C4-2B (cell line): ENCODE measurements around the gene PHLDA3.
A peak's percentile ranks its signal among the peaks of the same experiment; 100 is the strongest.

Experiments
- H3K27ac ChIP-seq: fragments of 450-650 bp; 2 replicates; pipeline ENCODE4 v1.5.1; 2017
- ZFX ChIP-seq: fragments of 450-650 bp; IDR thresholded peaks from 2 replicates; pipeline ENCODE4 v1.6.1; 2017
- TF ChIP-seq, protein P1 (sequence below): fragments of 450-650 bp; conservative IDR thresholded peaks from 2 replicates; pipeline ENCODE4 v1.5.1; 2017; ENCODE audit warnings: mild to moderate bottlenecking

PHLDA3 gene

DNA sequence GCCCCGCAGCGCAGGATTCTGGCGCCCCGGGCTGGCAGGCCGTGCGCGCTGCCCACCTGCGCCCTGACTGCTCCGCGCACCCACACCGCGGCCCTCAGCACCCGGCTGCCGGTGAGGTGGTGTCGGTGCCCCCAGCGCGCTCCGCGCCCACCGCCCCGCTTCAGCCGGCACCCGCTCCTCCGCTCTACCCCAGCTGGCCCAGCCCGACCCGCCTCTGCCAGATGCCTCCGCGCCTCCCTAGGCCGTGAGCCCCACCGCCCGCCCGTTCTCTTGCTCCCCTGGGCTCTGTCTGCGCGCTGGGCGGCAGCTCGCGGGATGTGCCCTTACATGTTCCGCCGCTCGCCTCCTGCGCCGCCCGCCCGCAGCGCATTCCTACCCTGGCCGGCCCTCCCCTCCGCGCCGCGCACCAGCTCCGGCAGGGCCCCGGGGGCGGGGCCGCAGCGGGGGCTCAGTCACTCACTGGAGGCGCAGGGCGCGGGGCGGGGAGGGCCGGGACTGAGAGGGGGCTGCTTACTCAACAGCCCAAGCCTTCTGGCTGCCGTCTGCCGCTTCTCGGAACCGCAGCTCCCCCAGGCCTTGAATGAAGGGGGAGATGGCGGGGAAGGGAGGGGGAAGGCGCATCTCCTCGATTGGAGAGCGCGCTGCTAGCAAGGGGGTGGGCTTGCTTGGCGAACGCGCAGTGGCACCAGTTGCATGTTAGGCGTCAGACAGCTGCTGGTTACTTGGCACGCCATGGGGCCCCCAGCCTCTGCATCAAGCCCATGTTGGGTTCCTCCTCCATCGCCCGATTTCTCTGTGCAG lies at the start of gene PHLDA3:
Gene PHLDA3 (minus strand): TSS at position 345 of the 801 bp plus-strand sequence. CDS start 402 bp downstream, outside the sequence.
- H3K27ac ChIP-seq = peak within 1 kb of the TSS; percentile 84
- TF ChIP-seq, protein P1, sequence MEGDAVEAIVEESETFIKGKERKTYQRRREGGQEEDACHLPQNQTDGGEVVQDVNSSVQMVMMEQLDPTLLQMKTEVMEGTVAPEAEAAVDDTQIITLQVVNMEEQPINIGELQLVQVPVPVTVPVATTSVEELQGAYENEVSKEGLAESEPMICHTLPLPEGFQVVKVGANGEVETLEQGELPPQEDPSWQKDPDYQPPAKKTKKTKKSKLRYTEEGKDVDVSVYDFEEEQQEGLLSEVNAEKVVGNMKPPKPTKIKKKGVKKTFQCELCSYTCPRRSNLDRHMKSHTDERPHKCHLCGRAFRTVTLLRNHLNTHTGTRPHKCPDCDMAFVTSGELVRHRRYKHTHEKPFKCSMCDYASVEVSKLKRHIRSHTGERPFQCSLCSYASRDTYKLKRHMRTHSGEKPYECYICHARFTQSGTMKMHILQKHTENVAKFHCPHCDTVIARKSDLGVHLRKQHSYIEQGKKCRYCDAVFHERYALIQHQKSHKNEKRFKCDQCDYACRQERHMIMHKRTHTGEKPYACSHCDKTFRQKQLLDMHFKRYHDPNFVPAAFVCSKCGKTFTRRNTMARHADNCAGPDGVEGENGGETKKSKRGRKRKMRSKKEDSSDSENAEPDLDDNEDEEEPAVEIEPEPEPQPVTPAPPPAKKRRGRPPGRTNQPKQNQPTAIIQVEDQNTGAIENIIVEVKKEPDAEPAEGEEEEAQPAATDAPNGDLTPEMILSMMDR = no peak; the same call in 1 of the 2 replicates
- TF ChIP-seq ZFX = peak; percentile 53; the same call in 1 of the 2 replicates

DNA sequence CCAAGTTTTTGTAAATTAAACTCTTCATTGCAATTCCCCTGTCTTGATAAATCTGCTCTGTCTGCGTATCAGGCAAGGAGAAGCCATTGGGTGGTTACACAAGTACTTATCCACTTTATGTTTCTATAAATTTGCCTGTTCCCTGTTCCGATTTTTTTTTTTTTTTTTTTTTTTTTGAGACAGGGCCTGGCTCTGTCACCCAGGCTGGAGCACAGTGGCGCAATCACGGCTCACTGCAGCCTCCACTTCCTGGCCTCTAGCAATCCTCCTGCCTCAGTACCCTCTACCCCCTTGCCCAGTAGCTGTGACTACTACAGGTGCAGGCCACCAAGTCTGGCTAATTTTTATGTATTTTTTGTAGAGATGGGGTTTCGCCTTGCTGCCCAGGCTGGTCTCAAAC lies 49.1 kb upstream of the PHLDA3 start:
- peak overlapping the region; percentile 55 for H3K27ac ChIP-seq
- no peak for TF ChIP-seq ZFX
- TF ChIP-seq, protein P1 = no peak

DNA sequence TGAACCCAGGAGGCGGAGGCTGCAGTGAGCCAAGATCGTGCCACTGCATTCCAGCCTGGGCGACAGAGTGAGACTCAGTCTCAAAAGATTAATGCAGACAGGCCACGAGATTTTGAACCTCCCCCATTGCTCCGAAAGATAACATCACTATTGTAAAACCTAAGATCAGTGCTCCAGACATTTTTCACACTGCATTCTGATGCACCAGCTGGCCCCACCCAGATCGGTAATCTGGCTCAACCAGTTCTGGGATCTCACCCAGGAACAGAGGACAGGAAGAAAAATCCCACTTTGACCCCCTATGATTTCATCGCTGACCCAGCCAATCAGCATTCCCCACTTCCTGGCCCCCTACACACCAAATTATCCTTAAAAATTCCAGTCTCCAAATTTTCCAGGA lies 48.6 kb upstream of the PHLDA3 start:
- TF ChIP-seq ZFX = no peak
- TF ChIP-seq, protein P1 = no peak
- peak overlapping the region; percentile 55 for H3K27ac ChIP-seq

DNA sequence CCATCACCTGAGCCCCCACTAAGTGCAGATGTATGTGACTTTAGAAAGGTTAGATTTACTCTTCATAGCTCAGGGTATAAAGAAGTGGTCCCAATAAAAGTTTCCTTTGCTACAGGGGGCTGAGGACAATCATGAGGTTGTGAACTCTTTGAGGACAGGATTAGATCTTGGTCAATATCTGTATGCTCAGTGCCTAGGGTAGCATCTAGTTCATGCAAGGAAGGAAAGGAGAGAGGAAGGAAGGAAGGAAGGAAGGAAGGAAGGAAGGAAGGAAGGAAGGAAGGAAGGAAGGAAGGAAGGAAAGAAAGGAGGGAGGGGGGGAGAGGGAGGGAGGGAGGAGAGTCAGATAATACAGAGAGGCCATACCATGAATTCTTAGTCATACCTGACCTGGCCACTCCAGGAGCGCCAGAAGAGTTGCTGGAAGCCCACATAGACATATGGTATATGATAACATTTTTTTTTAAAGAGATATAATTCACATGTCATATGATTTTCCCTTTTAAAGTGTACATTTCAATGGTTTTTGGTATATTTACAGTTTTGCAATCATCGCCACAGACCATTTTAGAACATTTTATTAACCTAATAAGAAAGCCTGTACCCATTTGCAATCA lies 47.6 kb upstream of the PHLDA3 start:
- H3K27ac ChIP-seq = no peak overlapping the region
- TF ChIP-seq, protein P1 = no peak
- TF ChIP-seq ZFX = no peak

DNA sequence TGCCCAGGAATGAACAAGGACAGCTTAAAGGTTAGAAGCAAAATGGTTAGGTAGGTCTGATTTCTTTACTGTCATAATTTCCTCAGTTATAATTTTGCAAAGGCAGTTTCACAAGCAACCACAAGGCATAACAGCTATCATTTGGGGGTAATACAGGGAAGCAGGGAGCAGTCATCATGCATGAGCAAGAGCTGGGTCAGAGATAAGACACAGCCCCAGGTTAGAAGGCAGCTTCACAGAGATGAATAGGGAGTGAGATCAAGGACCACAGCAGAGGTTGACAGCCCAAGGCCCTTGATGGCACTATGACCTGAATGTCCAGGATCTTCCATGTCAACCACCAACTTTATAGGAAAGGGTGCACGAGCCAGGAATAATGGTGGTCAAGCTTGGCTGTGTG lies 46.9 kb upstream of the PHLDA3 start:
- TF ChIP-seq ZFX = no peak
- TF ChIP-seq, protein P1 = no peak
- no peak overlapping the region for H3K27ac ChIP-seq

DNA sequence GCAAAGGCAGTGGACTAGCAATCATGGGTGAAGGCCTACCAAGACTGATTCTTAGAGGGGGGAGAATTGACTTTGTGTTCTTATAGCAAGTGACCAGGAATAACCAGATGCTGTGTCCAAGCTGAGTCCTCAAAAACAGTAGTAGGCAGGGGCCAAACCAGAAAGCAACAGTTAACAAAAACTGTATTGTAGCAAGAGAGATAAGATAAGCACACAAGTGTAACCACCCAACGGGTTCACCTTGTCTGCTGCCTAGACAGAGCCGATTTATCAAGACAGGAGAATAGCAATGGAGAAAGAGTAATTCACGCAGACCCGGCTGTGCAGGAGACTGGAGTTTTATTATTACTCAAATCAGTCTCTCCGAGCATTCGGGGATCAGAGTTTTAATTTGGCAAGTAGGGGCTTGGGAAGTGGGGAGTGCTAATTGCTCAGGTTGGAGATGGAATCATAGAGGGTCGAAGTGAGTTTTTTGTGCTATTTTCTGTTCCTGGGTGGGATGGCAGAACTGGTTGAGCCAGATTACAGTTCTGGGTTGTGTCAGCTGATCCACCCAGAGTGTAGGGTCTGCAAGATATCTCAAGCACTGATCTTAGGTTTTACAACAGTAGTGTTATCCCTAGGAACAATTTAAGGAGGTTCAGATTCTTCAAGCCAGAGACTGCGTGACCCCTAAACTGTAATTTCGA lies 46.2 kb upstream of the PHLDA3 start:
- TF ChIP-seq, protein P1 = no peak
- no peak overlapping the region for H3K27ac ChIP-seq

DNA sequence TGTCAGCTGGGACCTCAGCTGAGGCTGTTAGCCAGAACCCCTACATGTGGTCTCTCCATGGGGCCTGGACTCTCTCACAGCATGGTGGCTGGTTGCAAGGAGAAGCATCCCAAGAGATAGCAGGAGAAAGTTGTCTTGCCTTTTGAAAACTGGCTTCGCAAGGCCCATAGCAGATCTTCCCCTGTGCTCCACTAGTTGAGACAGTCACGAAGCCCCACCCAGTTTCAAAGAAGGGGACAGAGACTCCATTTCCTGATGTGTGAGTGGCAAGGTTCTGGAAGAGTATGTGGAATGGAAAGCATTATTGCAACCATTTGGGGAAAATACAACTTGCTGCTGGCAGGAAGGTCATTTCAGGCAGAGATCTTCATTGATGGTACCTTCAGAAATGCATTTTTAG lies 45.5 kb upstream of the PHLDA3 start:
- TF ChIP-seq ZFX = no peak
- TF ChIP-seq, protein P1 = no peak
- H3K27ac ChIP-seq = no peak overlapping the region
